Neural cell (in vitro differentiated cells): ENCODE results near the gene FAM131B. TPM values are rescaled to one million over a fixed set of nuclear protein-coding genes. Genes with fewer than 3 reads are reported as not detected.

Source experiments
- H2AFZ ChIP-seq: fragments of 200-600, 300-800 bp; sonication (generic), shearing (Covaris generic); 2 replicates; pipeline ENCODE4 v1.6.0; 2014; ENCODE audit warnings: low read depth, mild to moderate bottlenecking, antibody characterized with exemption, low read length, moderate library complexity
- H3F3A ChIP-seq: fragments of 200-600 bp; shearing (Covaris generic); 2 replicates; pipeline ENCODE4 v1.6.1; 2016; ENCODE audit warnings: mild to moderate bottlenecking, moderate library complexity, mixed read lengths, antibody characterized with exemption, low read length; ENCODE audit not compliant: insufficient read depth, poor library complexity, severe bottlenecking
- H3K27ac ChIP-seq: fragments of 200-600, 300-800 bp; sonication (generic), shearing (Covaris generic); 2 replicates; pipeline ENCODE4 v1.5.1; 2014; ENCODE audit warnings: mild to moderate bottlenecking, low read length, moderate library complexity
- H3K27me3 ChIP-seq: fragments of 300-800, 200-600 bp; sonication (generic), shearing (Covaris generic); 2 replicates; pipeline ENCODE4 v1.6.0; 2014; ENCODE audit warnings: mild to moderate bottlenecking, low read depth, low read length, moderate library complexity; ENCODE audit not compliant: insufficient read depth
- H3K36me3 ChIP-seq: fragments of 300-800, 200-600 bp; sonication (generic), shearing (Covaris generic); 2 replicates; pipeline ENCODE4 v1.5.1; 2014; ENCODE audit warnings: mild to moderate bottlenecking, antibody characterized with exemption, low read length, moderate library complexity; ENCODE audit not compliant: insufficient read depth
- H3K4me2 ChIP-seq: fragments of 300-800, 200-600 bp; sonication (generic), shearing (Covaris generic); 2 replicates; pipeline ENCODE4 v1.6.0; 2014; ENCODE audit warnings: mild to moderate bottlenecking, low read length
- H3K4me3 ChIP-seq: fragments of 300-800, 200-600 bp; sonication (generic), shearing (Covaris generic); 2 replicates; pipeline ENCODE4 v1.5.1; 2014; ENCODE audit warnings: mild to moderate bottlenecking, low read length, moderate library complexity
- H3K79me2 ChIP-seq: fragments of 200-600 bp; shearing (Covaris generic); replicated peaks from 2 replicates; pipeline ENCODE4 v1.6.0; 2014; ENCODE audit warnings: mild to moderate bottlenecking, low read length, moderate library complexity; ENCODE audit not compliant: insufficient read depth
- H3K9ac ChIP-seq: fragments of 300-800, 200-600 bp; sonication (generic), shearing (Covaris generic); 2 replicates; pipeline ENCODE4 v1.6.1; 2016; ENCODE audit warnings: mild to moderate bottlenecking, low read length, mixed read lengths
- H3K9me2 ChIP-seq: fragments of 200-600 bp; shearing (Covaris generic); 2 replicates; pipeline ENCODE4 v1.6.1; 2016; ENCODE audit warnings: mild to moderate bottlenecking, low read length, mixed read lengths; ENCODE audit not compliant: insufficient read depth
- H3K9me3 ChIP-seq: fragments of 200-600, 300-800 bp; sonication (generic), shearing (Covaris generic); 2 replicates; pipeline ENCODE4 v1.6.1; 2016; ENCODE audit warnings: mild to moderate bottlenecking, mixed run types, low read length, moderate library complexity, mixed read lengths
- H4K20me1 ChIP-seq: fragments of 200-600 bp; shearing (Covaris generic); 2 replicates; pipeline ENCODE4 v1.6.1; 2016; ENCODE audit warnings: mild to moderate bottlenecking, mixed run types; ENCODE audit not compliant: insufficient read depth
- EP300 ChIP-seq: fragments of 450-650 bp; conservative IDR thresholded peaks from 2 replicates; pipeline ENCODE4 v1.6.1; 2014; ENCODE audit warnings: antibody characterized with exemption, mild to moderate bottlenecking, moderate library complexity; ENCODE audit not compliant: poor library complexity, severe bottlenecking
- EZH2 ChIP-seq: fragments of 200-600, 300-800 bp; shearing (Covaris generic), sonication (generic); IDR thresholded peaks from 2 replicates; pipeline ENCODE4 v1.6.1; 2014; ENCODE audit warnings: antibody characterized with exemption, low read length, borderline replicate concordance, mild to moderate bottlenecking; ENCODE audit not compliant: insufficient read depth, poor library complexity, severe bottlenecking
- MXI1 ChIP-seq: fragments of 450-650 bp; conservative IDR thresholded peaks from 2 replicates; pipeline ENCODE4 v1.6.1; 2014; ENCODE audit warnings: antibody characterized with exemption, mild to moderate bottlenecking; ENCODE audit not compliant: poor library complexity, severe bottlenecking
- POLR2AphosphoS5 ChIP-seq: IDR thresholded peaks from 2 replicates; pipeline ENCODE4 v1.6.1; 2012
- RAD21 ChIP-seq: fragments of 450-650 bp; conservative IDR thresholded peaks from 2 replicates; pipeline ENCODE4 v1.6.1; 2014; ENCODE audit warnings: antibody characterized with exemption, mild to moderate bottlenecking, moderate library complexity
- REST ChIP-seq: IDR thresholded peaks from 2 replicates; pipeline ENCODE4 v1.6.1; 2012; ENCODE audit warnings: borderline replicate concordance
- SMC3 ChIP-seq: fragments of 450-650 bp; conservative IDR thresholded peaks from 2 replicates; pipeline ENCODE4 v1.6.1; 2014; ENCODE audit warnings: antibody characterized with exemption, mild to moderate bottlenecking, moderate library complexity; ENCODE audit not compliant: poor library complexity
- TAF1 ChIP-seq: IDR thresholded peaks from 2 replicates; pipeline ENCODE4 v1.6.1; 2012; ENCODE audit warnings: low read depth
- polyA plus RNA-seq: library from polyadenylated mRNA; depleted of rRNA; stranded (reverse); fragments of >200 nt; gene quantifications from 2 replicates; pipeline ENCODE4 v1.2.3, GENCODE V29; 2014
- TF ChIP-seq, protein P1 (sequence below): fragments of 450-650 bp; IDR thresholded peaks from 2 replicates; pipeline ENCODE4 v1.5.1; 2014; ENCODE audit warnings: antibody characterized with exemption, mild to moderate bottlenecking, moderate library complexity; ENCODE audit not compliant: poor library complexity, severe bottlenecking

The FAM131B gene
- polyA plus RNA-seq, 1 donor from 2014 or later = 45.9 TPM

GRCh38 chr7:143408252-143408685 lies 45.8 kb upstream of the FAM131B start:
- H3K9me2 ChIP-seq = no peaks in the 10 kb centered on the region
- no peaks in the 10 kb centered on the region for H3K9me3 ChIP-seq
- peaks cover 8% of the 10 kb centered on the region for H3K27me3 ChIP-seq
- no peaks in the 10 kb centered on the region for H3K36me3 ChIP-seq
- H3K27ac ChIP-seq = no peak overlapping the region
- no peak overlapping the region for H3K4me2 ChIP-seq
- no peaks in the 10 kb centered on the region for H3F3A ChIP-seq
- no peaks in the 10 kb centered on the region for H3K79me2 ChIP-seq
- no peak overlapping the region for H3K4me3 ChIP-seq
- no peak overlapping the region for H3K9ac ChIP-seq
- TF ChIP-seq POLR2AphosphoS5 (no peak), EP300 (no peak), TAF1 (no peak), REST (no peak), RAD21 (no peak), SMC3 (no peak), MXI1 (no peak), EZH2 (no peak)
- TF ChIP-seq, protein P1, sequence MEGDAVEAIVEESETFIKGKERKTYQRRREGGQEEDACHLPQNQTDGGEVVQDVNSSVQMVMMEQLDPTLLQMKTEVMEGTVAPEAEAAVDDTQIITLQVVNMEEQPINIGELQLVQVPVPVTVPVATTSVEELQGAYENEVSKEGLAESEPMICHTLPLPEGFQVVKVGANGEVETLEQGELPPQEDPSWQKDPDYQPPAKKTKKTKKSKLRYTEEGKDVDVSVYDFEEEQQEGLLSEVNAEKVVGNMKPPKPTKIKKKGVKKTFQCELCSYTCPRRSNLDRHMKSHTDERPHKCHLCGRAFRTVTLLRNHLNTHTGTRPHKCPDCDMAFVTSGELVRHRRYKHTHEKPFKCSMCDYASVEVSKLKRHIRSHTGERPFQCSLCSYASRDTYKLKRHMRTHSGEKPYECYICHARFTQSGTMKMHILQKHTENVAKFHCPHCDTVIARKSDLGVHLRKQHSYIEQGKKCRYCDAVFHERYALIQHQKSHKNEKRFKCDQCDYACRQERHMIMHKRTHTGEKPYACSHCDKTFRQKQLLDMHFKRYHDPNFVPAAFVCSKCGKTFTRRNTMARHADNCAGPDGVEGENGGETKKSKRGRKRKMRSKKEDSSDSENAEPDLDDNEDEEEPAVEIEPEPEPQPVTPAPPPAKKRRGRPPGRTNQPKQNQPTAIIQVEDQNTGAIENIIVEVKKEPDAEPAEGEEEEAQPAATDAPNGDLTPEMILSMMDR = no peak
- no peaks in the 10 kb centered on the region for H4K20me1 ChIP-seq
- no peak overlapping the region for H2AFZ ChIP-seq

DNA sequence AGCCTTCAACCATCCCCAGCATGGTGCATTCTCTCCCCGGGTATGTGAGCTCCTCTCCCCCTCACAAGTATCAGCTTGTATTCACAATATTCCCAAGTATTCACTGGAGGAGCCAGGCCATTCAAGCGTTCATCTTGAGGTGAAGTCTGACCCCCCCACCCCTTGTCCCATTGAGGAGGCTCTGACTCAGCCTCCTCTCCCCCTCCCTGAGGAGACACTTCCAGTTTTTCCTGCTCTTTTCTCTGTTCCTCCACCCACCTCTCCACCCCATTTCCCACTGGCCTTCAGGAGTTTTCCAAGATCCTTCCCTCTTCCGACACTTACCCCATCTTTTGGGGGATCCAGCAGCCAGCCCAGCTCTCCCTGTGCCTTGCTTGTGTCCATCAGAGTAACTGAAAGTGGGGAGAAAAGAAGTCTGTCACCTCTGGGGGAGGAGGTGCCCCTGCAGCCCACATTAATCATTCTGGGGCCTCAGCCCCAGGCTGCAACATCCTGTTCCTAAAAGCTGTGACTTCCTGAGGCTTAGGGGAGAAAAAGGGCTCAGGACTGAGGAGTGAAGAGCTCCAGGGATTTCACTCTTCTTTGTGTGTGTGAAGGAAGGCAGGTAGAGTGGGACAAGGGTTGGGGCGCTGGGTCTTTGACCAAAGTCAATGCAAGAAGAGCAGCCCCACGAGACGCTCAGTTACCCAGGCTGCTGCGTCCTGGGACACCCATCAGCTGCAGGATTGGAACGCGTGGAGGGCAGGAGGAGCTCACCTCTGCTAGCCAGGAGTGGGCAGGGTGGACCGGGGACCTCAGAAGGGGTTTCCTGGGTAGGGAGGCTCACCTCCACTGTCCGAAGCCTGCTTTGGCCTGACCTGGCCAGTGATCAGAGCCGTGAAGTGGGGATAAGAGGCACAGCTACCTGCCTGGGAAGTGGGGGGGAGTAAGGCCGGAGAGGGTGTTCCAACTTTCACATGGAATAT lies 45.1 kb upstream of the FAM131B start:
- H4K20me1 ChIP-seq = no peaks in the 10 kb centered on the region
- H3K79me2 ChIP-seq = no peaks in the 10 kb centered on the region
- H3K9me3 ChIP-seq = no peaks in the 10 kb centered on the region
- no peak overlapping the region for H3K27ac ChIP-seq
- H3K27me3 ChIP-seq = peaks cover 8% of the 10 kb centered on the region
- no peaks in the 10 kb centered on the region for H3K36me3 ChIP-seq
- no peak overlapping the region for H2AFZ ChIP-seq
- no peak overlapping the region for H3K4me2 ChIP-seq
- no peaks in the 10 kb centered on the region for H3F3A ChIP-seq
- H3K4me3 ChIP-seq = no peak overlapping the region
- H3K9me2 ChIP-seq = no peaks in the 10 kb centered on the region
- no peak for TF ChIP-seq EP300
- no peak for TF ChIP-seq SMC3
- TF ChIP-seq RAD21 = no peak
- TF ChIP-seq, protein P1 = no peak
- TF ChIP-seq TAF1 = no peak
- no peak for TF ChIP-seq POLR2AphosphoS5
- TF ChIP-seq EZH2 = no peak
- no peak for TF ChIP-seq MXI1
- TF ChIP-seq REST = no peak
- H3K9ac ChIP-seq = no peak overlapping the region
